HG02981 (cell line): ENCODE results near the gene GIPC2.
"Not testable (repeated sequence)": the region's sequence is repeated elsewhere in the genome, so short reads cannot be mapped to it uniquely, and the experiment has no call there.

ENCODE experiments used
- ATAC-seq: cut with Tn5 transposase; IDR thresholded peaks from one replicate; pipeline ENCODE4 v1.9.1; 2021; ENCODE audit warnings: mild to moderate bottlenecking, moderate library complexity; ENCODE audit not compliant: unreplicated experiment

GIPC2 gene, protein sequence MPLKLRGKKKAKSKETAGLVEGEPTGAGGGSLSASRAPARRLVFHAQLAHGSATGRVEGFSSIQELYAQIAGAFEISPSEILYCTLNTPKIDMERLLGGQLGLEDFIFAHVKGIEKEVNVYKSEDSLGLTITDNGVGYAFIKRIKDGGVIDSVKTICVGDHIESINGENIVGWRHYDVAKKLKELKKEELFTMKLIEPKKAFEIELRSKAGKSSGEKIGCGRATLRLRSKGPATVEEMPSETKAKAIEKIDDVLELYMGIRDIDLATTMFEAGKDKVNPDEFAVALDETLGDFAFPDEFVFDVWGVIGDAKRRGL

DNA sequence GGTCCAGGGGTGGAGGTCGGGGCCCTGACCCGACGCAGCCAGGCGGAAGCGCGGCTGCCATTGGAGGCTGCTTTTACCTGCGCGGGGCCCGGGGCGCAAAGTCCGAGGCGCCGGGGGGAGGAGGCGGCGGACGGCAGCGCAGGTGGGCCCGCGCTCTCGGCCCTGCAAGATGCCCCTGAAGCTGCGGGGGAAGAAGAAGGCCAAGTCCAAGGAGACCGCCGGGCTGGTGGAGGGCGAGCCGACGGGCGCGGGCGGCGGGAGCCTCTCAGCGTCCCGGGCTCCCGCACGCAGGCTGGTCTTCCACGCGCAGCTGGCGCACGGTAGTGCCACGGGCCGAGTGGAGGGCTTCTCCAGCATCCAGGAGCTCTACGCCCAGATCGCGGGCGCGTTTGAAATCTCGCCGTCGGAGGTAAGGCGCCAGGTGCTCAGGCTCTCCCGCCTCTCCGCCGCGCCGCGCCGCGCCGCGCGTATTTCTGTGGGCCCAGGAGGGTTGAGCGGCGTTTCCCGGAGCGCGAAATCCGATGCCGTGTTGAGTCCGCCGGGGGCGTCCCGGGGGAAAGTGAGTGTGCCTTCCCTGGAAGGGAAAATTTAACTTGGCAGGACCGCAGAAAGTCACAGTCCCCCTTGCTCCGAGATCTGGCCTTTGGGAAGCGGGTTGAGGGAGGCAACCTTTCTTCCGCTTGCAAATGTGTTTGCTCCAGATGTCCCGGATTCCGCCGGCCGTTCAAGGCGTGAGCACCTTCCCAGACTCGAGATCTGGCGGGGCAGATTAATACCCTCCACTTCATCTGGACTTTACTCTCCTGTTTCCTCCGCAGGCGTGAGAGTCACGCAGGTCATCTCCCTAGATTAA lies at the start of gene GIPC2:
Gene GIPC2, plus strand, starts transcription at position 41 of the 853 bp plus-strand sequence. Its CDS starts 129 bp downstream, at position 170.
- peak; percentile 37 for ATAC-seq

GRCh38 chr1:77996734-77997133 lies 49.0 kb upstream of the GIPC2 start:
- ATAC-seq = no peak

DNA sequence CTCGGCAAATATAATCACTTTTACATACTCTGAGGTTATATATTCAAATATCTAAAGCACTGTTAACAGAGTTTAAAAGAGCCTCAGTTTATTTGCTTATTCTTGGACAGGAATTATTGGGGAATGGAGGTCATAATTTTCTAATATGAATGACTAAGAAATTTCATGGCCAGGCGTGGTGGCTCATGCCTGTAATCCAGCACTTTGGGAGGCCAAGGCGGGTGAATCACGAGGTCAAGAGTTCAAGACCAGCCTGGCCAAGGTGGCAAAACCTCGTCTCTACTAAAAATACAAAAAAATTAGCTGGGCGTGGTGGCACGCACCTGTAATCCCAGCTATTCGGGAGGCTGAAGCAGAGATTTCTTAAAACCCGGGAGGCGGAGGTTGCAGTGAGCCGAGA lies 45.2 kb upstream of the GIPC2 start:
- ATAC-seq = not testable (repeated sequence)

DNA sequence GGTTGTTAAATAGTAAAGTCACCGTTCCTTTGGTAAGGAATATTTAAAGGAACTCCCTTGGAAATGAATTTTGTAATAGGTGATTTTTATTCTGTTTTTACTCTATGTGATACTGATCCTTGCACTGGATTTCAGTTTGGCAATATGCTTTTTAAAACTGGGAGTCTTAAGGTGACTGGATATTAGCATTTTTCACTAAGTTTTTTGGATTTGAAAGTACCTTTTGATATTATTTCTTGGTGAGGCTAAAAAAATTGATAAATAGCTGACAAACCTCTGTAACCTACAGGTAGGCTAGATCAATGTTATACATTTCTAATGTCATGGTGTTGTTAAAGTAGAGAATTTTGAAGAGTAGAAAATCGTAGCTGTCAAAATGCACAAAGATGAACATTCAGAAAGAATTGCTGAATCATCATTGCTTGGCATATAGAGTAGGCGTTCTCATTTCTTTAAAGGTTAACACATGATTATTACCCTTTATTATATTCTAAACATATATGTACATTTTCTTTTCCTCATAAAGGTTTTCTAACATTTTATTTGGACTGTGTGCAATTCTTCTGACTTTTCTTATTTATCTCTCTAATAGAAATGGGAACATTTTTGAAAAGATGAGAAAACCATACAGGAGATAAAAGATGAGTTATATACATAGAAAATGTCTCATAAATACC lies 42.6 kb upstream of the GIPC2 start:
- ATAC-seq = no peak

DNA sequence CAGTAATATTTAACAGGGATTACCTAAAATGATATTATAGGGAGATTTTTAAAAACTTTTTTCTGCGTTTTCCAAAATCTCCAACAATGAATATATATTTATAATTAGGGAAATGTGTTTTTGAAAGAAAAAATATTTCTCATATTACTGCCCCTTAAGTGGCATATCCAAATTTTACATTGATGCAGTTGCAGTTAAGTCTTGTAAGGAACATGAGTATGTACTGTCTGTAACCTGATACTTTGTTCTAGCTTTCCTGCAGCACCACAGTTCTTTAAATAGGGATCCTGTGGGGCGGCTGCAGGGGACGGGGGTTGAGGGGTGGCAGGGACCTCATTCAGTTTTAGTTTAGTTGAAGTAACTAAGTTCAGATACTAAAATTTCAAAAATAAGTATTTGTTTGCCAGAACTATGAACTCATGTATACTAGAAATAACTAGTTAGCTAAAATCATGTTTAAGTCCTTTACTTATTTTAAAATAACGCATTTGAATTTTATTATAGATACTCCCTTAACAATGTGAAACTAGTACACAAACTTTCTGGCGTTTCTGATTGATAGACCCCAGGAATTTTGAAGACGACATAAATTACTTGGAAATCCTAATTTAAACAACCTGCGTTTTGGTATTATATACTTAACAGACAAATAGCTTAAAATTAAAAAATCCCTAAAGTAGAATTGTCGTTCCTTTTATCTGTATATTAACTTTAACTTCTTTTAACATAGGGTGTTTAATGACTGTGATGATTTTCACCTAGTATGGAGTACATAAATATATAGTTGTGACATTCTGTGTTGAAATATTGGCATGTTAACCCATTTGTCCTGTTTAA lies 41.7 kb upstream of the GIPC2 start:
- ATAC-seq = peak; percentile 36

DNA sequence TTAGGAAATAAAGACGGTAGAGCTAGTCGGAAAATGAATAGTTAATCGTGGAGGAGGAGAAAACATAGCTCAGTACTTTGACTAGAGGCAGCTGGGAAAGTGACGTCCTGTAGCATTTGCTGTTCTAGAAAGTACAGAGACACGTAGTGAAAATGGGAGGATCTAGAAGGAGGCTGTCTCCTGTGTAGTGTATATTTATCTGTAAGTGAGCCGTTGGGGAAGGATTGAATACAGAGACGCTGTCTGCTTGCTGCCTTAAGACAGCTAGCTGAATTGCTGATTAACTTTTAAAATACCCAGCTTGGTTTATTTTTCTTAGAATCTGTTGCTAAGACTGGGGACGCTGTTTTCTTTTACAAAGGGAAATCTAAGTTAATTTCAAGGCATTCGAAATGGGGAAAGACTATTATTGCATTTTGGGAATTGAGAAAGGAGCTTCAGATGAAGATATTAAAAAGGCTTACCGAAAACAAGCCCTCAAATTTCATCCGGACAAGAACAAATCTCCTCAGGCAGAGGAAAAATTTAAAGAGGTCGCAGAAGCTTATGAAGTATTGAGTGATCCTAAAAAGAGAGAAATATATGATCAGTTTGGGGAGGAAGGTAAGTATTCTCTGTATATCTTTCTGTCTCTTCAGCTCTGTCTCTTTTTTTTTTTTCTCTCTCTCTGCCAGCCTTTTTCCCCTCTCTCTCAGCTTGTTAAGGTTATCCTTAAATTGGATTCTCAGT lies 40.9 kb upstream of the GIPC2 start, which contains the start of gene DNAJB4:
Gene DNAJB4, plus strand, starts transcription at position 221 of the 729 bp plus-strand sequence. Its CDS starts 172 bp downstream, at position 393.
- ATAC-seq = peak; percentile 98

DNA sequence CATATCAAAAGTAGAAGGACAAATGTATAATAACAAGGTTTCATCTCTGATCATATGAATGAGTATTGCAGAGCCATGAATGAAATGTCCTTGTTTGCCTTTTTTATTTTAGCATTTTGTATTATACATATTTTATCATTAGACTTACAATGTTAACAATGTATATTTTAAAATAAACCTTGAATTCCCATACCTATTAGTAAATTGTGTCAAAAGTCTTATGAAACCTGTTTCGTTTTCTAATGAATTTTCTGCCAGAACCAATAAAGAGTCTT lies 40.4 kb upstream of the GIPC2 start:
- no peak for ATAC-seq

GRCh38 chr1:78005755-78006154 lies 40.0 kb upstream of the GIPC2 start:
- ATAC-seq = no peak

DNA sequence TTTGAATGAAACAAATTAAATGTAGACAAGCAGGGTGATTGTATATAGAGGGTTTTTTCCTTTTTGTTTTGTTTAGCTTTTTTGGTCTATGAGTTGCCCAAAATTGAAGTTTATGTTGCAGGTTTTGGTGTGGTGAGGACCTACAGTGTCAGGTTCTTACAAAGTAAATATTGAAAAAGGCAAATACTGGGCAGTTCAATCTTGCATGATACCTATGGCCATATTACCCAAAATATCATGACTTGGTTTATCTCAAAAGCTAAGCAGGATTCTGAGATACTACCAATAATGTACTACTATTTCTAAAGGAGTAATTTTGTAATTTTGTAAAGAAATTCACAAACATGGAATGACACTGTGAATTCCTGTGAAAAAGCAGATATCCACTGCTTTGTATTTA lies 39.2 kb upstream of the GIPC2 start:
- ATAC-seq = no peak

GRCh38 chr1:78007677-78008341 lies 38.0 kb upstream of the GIPC2 start:
- no peak for ATAC-seq

DNA sequence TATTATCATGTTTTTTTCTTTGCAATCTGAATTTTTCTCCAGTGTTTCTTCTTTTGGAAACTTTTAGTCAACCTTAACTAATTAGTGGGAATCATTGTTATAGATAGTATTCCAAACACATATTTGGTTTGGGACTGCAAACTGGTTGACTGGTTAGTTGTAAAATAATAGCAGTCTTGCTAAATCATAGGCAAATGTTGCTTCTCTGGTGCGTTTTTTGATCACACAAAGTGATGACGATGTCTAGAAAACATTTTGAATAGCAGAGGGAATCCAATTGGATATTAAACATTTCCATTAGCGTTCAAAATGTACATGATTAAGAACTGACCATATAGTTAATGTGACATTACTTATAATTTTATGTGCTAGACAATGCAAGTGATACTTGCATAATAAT lies 36.5 kb upstream of the GIPC2 start:
- no peak for ATAC-seq

GRCh38 chr1:78009836-78010235 lies 35.9 kb upstream of the GIPC2 start:
- no peak for ATAC-seq

GRCh38 chr1:78011050-78011449 lies 34.7 kb upstream of the GIPC2 start:
- no peak for ATAC-seq

- ATAC-seq = no peak
These were observed 30.6 kb upstream of the GIPC2 start for GRCh38 chr1:78015148-78015547.

DNA sequence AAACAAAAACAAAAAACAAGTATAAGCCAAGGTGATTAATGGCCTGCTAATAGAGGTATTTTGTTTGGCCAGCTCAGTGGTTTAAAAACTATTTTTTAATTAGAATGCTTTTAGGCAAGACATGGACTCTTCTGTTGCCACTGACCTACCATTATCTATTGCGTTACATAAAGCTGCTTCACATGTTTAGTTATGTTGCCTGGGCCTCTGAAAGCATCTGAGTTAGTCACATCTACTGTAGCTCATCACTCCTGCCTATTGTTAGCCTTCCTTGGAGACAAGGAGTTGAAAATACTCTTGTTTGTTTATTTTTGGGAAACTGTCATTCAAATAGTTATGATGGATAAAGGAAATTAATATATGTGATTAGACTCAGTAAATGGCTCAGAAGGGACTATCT lies 26.7 kb upstream of the GIPC2 start:
- ATAC-seq = no peak

- ATAC-seq = not testable (repeated sequence)
These were observed 24.6 kb upstream of the GIPC2 start for GRCh38 chr1:78021134-78021533.

DNA sequence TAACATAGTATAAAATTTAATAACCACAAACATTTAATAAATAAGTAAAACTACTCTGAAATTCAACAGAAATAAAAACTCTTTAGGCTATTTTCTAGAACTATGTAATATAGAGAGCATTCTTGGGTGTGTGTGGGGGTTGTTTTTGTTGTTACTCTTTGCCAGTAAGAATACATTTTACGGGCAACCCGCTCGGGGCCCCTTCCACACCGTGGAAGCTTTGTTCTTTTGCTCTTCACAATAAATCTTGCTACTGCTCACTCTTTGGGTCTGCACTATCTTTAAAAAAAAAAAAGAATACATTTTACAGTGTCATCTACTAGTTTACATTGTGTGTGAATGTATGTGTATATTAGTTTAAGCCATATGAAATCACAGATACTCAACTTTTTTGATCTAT lies 16.0 kb upstream of the GIPC2 start:
- no peak for ATAC-seq

DNA sequence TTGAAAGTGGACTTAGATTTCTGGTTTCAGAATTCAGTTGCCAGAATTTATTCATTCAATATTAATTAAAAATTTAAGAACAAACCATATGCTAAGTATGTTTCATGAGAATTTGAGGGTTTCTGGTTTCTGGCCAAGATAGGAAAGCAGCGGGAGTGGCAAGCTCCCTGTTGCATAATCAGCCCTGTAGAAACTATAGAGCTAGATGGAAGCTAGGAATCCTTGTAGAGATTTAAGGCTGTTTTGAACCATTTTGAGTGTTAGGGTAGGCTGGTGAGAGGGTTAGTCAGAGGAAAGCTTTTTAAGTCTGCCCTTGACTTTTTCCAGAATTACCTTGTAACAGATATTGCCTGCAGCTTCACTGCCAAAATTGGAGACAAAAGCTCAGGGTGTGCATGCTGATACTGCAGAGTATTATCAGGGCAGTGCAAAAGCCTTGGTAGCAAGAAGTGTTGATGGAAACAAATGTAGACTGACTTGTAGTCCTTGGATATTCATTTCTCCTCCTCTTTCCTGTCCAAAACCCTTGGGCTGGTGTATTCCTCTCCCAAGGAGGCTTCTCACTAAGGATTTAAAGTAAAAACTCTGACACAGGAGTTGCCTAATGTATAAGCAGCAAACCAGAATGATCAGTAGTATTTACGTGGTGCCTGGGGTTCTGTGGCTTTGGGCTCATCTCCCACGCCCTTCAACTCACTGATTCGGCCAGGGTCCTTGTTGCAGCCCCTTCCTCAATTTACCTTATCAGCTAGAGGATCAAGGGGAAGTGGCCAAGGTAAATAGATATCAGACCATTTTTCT lies 12.6 kb upstream of the GIPC2 start:
- no peak for ATAC-seq

- no peak for ATAC-seq
These were observed 12.0 kb upstream of the GIPC2 start for GRCh38 chr1:78033797-78034172.
